GM23338 (cell line): ENCODE data around the gene EARS2. TPM values are rescaled to one million over a fixed set of nuclear protein-coding genes. Genes with fewer than 3 reads are reported as not detected.

Experiments used
- ATAC-seq: fragments of 200-7000 bp; cut with Tn5 transposase; 3 replicates; pipeline ENCODE4 v1.9.1; 2020
- DNase-seq: peaks from one replicate; pipeline ENCODE4 v3.0.0-alpha.2; 2015; ENCODE audit warnings: low spot score
- H2AFZ ChIP-seq: fragments of 200-600 bp; sonication (generic); 2 replicates; pipeline ENCODE4 v1.8.0; 2016; ENCODE audit warnings: antibody characterized with exemption, mild to moderate bottlenecking, moderate library complexity
- H3F3A ChIP-seq: fragments of 200-600 bp; sonication (generic); replicated peaks from 2 replicates; pipeline ENCODE4 v1.8.0; 2017; ENCODE audit warnings: antibody characterized with exemption, mixed run types, low read depth
- H3K27ac ChIP-seq: fragments of 200-600 bp; sonication (generic); 2 replicates; pipeline ENCODE4 v1.6.1; 2016; ENCODE audit warnings: low read depth
- H3K27me3 ChIP-seq: fragments of 200-600 bp; sonication (generic); 2 replicates; pipeline ENCODE4 v1.8.0; 2016; ENCODE audit warnings: mild to moderate bottlenecking, mixed run types, moderate library complexity; ENCODE audit not compliant: insufficient read depth
- H3K36me3 ChIP-seq: fragments of 200-600 bp; sonication (generic); 2 replicates; pipeline ENCODE4 v1.8.0; 2016; ENCODE audit warnings: mild to moderate bottlenecking; ENCODE audit not compliant: insufficient read depth
- H3K4me1 ChIP-seq: fragments of 200-600 bp; sonication (generic); 2 replicates; pipeline ENCODE4 v1.8.0; 2016; ENCODE audit warnings: mild to moderate bottlenecking, moderate library complexity; ENCODE audit not compliant: insufficient read depth
- H3K4me2 ChIP-seq: fragments of 200-600 bp; sonication (generic); 2 replicates; pipeline ENCODE4 v1.7.1; 2017; ENCODE audit warnings: mixed run types
- H3K4me3 ChIP-seq: fragments of 200-600 bp; sonication (generic); 2 replicates; pipeline ENCODE4 v1.6.1; 2016; ENCODE audit warnings: mixed run types
- H3K79me2 ChIP-seq: fragments of 200-600 bp; sonication (generic); replicated peaks from 2 replicates; pipeline ENCODE4 v1.8.0; 2017; ENCODE audit warnings: mild to moderate bottlenecking; ENCODE audit not compliant: insufficient read depth
- H3K9me2 ChIP-seq: fragments of 200-600 bp; sonication (generic); 2 replicates; pipeline ENCODE4 v1.8.0; 2017; ENCODE audit not compliant: insufficient read depth
- H4K20me1 ChIP-seq: fragments of 200-600 bp; sonication (generic); replicated peaks from 2 replicates; pipeline ENCODE4 v1.8.0; 2017; ENCODE audit warnings: mild to moderate bottlenecking; ENCODE audit not compliant: insufficient read depth
- H3K27ac Mint-ChIP-seq: 2 replicates; pipeline ENCODE4 v1.8.0; 2020; ENCODE audit warnings: inconsistent platforms, mild to moderate bottlenecking, moderate library complexity, mixed read lengths
- H3K27me3 Mint-ChIP-seq: 3 replicates; pipeline ENCODE4 v1.8.0; 2022; ENCODE audit warnings: low read depth, mild to moderate bottlenecking, moderate library complexity, mixed read lengths, inconsistent platforms; ENCODE audit not compliant: insufficient read depth, poor library complexity
- H3K36me3 Mint-ChIP-seq: 3 replicates; pipeline ENCODE4 v1.8.0; 2021; ENCODE audit warnings: low read depth, mild to moderate bottlenecking, inconsistent platforms, moderate library complexity, mixed read lengths
- H3K4me1 Mint-ChIP-seq: 3 replicates; pipeline ENCODE4 v1.8.0; 2020; ENCODE audit warnings: mild to moderate bottlenecking, inconsistent platforms, mixed read lengths
- H3K4me3 Mint-ChIP-seq: 3 replicates; pipeline ENCODE4 v1.8.0; 2021; ENCODE audit warnings: moderate library complexity, mild to moderate bottlenecking, inconsistent platforms, mixed read lengths
- H3K9me3 Mint-ChIP-seq: 3 replicates; pipeline ENCODE4 v1.8.0; 2020; ENCODE audit warnings: moderate library complexity, mild to moderate bottlenecking, inconsistent platforms, mixed read lengths
- CTCF ChIP-seq, 2 experiments: fragments of 200-600 bp in 1 of 2; sonication (generic) in 1 of 2; conservative IDR thresholded peaks; 2 replicates each; pipeline versions ENCODE4 v1.5.1 to v1.6.1; 2016 to 2017; ENCODE audit warnings: antibody characterized with exemption in 2 of 2, low read depth in 2 of 2, mild to moderate bottlenecking in 2 of 2, moderate library complexity in 1 of 2
- EZH2 ChIP-seq: fragments of 200-600 bp; sonication (generic); IDR thresholded peaks from one replicate; pipeline ENCODE4 v1.8.0; 2017; ENCODE audit warnings: antibody characterized with exemption, mild to moderate bottlenecking, low read depth; ENCODE audit not compliant: unreplicated experiment
- POLR2AphosphoS5 ChIP-seq: IDR thresholded peaks from 2 replicates; pipeline ENCODE4 v1.6.1; 2016; ENCODE audit warnings: antibody characterized with exemption, low read depth
- ZNF114 ChIP-seq: fragments of 250-450 bp; sonication (Bioruptor Pico); IDR thresholded peaks from 2 replicates; pipeline ENCODE4 v1.5.0; 2020; ENCODE audit warnings: mild to moderate bottlenecking, moderate library complexity
- polyA plus RNA-seq: library from polyadenylated mRNA; unstranded; fragments of >200 nt; fragmentation: Nextera tagmentation; extraction: Ambion mirVana; gene quantifications from 2 replicates; pipeline ENCODE4 v1.2.1, GENCODE V29; 2016
- total RNA-seq: library from RNA; depleted of rRNA; stranded (reverse); fragments of >200 nt; shearing (Covaris generic); gene quantifications from 2 replicates; pipeline ENCODE4 v1.2.3, GENCODE V29; 2014
- TF ChIP-seq, protein P1 (sequence below): fragments of 250-450 bp; sonication (Bioruptor Pico); IDR thresholded peaks from 2 replicates; pipeline ENCODE4 v1.5.0; 2020; ENCODE audit warnings: mild to moderate bottlenecking, moderate library complexity

Gene EARS2
- total and polyA plus RNA-seq, 2 experiments from 2014 or later = 22.6 to 89.1 TPM

- no peaks in the 10 kb centered on the region for H3K79me2 ChIP-seq
- H3K27me3 Mint-ChIP-seq = no peaks in the 10 kb centered on the region
- DNase-seq = no peak
- H3K27ac Mint-ChIP-seq = no peak overlapping the region
- no peak overlapping the region for H2AFZ ChIP-seq
- no peaks in the 10 kb centered on the region for H3K4me1 Mint-ChIP-seq
- no peak overlapping the region for H3K4me2 ChIP-seq
- no peaks in the 10 kb centered on the region; the same call in 1 of the 2 replicates for H4K20me1 ChIP-seq
- no peaks in the 10 kb centered on the region for H3K27me3 ChIP-seq
- TF ChIP-seq ZNF114 (CRISPR knock-in tag) (no peak), CTCF (conservative IDR thresholded peaks at IDR 0.05; ENCODE audit: low read depth in 2 of 2) (no peak), EZH2 (no peak), POLR2AphosphoS5 (no peak)
- TF ChIP-seq, protein P1, sequence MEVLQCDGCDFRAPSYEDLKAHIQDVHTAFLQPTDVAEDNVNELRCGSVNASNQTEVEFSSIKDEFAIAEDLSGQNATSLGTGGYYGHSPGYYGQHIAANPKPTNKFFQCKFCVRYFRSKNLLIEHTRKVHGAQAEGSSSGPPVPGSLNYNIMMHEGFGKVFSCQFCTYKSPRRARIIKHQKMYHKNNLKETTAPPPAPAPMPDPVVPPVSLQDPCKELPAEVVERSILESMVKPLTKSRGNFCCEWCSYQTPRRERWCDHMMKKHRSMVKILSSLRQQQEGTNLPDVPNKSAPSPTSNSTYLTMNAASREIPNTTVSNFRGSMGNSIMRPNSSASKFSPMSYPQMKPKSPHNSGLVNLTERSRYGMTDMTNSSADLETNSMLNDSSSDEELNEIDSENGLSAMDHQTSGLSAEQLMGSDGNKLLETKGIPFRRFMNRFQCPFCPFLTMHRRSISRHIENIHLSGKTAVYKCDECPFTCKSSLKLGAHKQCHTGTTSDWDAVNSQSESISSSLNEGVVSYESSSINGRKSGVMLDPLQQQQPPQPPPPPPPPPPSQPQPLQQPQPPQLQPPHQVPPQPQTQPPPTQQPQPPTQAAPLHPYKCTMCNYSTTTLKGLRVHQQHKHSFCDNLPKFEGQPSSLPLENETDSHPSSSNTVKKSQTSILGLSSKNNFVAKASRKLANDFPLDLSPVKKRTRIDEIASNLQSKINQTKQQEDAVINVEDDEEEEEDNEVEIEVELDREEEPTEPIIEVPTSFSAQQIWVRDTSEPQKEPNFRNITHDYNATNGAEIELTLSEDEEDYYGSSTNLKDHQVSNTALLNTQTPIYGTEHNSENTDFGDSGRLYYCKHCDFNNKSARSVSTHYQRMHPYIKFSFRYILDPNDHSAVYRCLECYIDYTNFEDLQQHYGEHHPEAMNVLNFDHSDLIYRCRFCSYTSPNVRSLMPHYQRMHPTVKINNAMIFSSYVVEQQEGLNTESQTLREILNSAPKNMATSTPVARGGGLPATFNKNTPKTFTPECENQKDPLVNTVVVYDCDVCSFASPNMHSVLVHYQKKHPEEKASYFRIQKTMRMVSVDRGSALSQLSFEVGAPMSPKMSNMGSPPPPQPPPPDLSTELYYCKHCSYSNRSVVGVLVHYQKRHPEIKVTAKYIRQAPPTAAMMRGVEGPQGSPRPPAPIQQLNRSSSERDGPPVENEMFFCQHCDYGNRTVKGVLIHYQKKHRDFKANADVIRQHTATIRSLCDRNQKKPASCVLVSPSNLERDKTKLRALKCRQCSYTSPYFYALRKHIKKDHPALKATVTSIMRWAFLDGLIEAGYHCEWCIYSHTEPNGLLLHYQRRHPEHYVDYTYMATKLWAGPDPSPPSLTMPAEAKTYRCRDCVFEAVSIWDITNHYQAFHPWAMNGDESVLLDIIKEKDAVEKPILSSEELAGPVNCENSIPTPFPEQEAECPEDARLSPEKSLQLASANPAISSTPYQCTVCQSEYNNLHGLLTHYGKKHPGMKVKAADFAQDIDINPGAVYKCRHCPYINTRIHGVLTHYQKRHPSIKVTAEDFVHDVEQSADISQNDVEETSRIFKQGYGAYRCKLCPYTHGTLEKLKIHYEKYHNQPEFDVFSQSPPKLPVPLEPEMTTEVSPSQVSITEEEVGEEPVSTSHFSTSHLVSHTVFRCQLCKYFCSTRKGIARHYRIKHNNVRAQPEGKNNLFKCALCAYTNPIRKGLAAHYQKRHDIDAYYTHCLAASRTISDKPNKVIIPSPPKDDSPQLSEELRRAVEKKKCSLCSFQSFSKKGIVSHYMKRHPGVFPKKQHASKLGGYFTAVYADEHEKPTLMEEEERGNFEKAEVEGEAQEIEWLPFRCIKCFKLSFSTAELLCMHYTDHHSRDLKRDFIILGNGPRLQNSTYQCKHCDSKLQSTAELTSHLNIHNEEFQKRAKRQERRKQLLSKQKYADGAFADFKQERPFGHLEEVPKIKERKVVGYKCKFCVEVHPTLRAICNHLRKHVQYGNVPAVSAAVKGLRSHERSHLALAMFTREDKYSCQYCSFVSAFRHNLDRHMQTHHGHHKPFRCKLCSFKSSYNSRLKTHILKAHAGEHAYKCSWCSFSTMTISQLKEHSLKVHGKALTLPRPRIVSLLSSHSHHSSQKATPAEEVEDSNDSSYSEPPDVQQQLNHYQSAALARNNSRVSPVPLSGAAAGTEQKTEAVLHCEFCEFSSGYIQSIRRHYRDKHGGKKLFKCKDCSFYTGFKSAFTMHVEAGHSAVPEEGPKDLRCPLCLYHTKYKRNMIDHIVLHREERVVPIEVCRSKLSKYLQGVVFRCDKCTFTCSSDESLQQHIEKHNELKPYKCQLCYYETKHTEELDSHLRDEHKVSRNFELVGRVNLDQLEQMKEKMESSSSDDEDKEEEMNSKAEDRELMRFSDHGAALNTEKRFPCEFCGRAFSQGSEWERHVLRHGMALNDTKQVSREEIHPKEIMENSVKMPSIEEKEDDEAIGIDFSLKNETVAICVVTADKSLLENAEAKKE (CRISPR knock-in tag) = no peak
- peaks cover 68% of the 10 kb centered on the region for H3K36me3 Mint-ChIP-seq
- no peaks in the 10 kb centered on the region for H3K4me1 ChIP-seq
- no peaks in the 10 kb centered on the region for H3K9me3 Mint-ChIP-seq
- H3K4me3 Mint-ChIP-seq = no peak overlapping the region
- H3K4me3 ChIP-seq = no peak overlapping the region
- no peak for ATAC-seq
- no peaks in the 10 kb centered on the region for H3F3A ChIP-seq
- H3K36me3 ChIP-seq = peaks cover 44% of the 10 kb centered on the region
- H3K27ac ChIP-seq = no peak overlapping the region
- no peaks in the 10 kb centered on the region for H3K9me2 ChIP-seq
Measured at GRCh38 chr16:23571895-23572294, 14.7 kb upstream of the EARS2 start.
